ENCODE results near the gene HPF1. TPM values are rescaled to one million over a fixed set of nuclear protein-coding genes. Genes with fewer than 3 reads are reported as not detected.

The HPF1 gene
- total RNA-seq, result 33.6 and 43.7 TPM in 2 replicates

DNA sequence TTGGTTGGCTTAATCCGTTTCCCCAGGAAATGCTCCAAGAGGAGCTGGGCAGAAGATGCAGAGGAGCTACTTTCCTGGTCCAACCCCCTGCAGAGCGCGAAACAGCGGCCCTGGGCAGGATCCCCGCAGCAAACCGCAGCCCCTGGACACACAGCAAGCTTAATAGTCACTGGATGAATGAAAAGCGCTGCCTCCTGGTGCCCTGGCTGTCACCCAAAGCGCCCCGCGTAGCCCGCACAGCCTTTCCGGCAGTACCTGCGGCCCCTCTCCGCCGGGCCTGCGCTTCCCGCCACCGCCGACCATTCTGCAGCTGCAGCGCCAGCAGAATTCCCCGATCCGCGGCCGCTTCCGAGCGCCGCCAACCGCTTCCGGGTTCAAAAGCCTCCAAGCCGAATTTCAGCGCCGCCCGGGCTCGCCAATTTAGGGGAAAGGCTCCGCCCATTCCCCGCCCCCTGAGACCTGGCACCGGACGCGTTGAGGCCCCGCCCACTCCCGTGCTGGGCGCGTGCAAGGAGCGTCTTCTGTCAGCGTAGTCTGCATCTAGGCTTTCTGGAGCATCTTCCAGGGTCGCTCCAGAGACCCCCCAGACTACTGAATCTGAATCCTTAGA lies at the start of gene HPF1:
HPF1 (minus strand) TSS at position 370 of the 610 bp plus-strand sequence; CDS start at position 303, 67 bp downstream.

Other genes with a start within 250 kb of the HPF1 start
- 6.9 and 8.6 TPM in 2 replicates for gene NEK1, start 145.4 kb downstream of the HPF1 start, total RNA-seq
- gene CLCN3, start 137.4 kb downstream of the HPF1 start, total RNA-seq, result 33.1 and 35.0 TPM in 2 replicates